ENCODE results near the gene PPTC7. TPM values are rescaled to one million over a fixed set of nuclear protein-coding genes. Genes with fewer than 3 reads are reported as not detected.

The PPTC7 gene
- total RNA-seq, 4 donors from 2014 or later, result 24.6 to 36.6 (median 29.1) TPM

DNA sequence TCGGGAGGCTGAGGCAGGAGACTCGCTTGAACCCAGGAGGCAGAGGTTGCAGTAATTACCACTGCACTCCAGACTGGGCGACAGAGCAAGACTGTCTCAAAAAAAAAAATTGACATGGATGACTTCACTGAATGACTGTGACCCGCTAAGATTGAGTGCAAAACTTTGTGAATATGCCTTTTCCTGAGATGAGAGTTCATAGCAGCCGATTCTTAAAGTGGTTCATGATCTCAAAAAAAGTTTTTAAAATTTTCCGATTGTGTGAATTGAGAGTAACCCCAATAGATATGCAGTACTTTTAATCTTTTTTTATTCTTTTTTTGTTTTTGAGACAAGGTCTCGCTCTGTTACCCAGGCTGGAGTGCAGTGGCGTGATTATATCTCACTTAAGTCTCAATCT is 32.1 kb upstream of the PPTC7 start:
- Histone ChIP-seq H3K9me3 (no peaks in the 10 kb centered on the region), H3K4me1 (peaks cover 15% of the 10 kb centered on the region), H3K27ac (no peak overlapping the region), H3K36me3 (peaks cover 3% of the 10 kb centered on the region), H3K4me3 (no peak overlapping the region), H3K27me3 (no peaks in the 10 kb centered on the region)
- no peak for DNase-seq (ENCODE audit: low spot score in 2 of 2)
- TF ChIP-seq POLR2AphosphoS5 (IDR thresholded peaks at IDR 0.05) (no peak), EP300 (IDR thresholded peaks at IDR 0.05) (no peak), POLR2A (IDR thresholded peaks at IDR 0.05) (no peak)
- TF ChIP-seq, protein P1, sequence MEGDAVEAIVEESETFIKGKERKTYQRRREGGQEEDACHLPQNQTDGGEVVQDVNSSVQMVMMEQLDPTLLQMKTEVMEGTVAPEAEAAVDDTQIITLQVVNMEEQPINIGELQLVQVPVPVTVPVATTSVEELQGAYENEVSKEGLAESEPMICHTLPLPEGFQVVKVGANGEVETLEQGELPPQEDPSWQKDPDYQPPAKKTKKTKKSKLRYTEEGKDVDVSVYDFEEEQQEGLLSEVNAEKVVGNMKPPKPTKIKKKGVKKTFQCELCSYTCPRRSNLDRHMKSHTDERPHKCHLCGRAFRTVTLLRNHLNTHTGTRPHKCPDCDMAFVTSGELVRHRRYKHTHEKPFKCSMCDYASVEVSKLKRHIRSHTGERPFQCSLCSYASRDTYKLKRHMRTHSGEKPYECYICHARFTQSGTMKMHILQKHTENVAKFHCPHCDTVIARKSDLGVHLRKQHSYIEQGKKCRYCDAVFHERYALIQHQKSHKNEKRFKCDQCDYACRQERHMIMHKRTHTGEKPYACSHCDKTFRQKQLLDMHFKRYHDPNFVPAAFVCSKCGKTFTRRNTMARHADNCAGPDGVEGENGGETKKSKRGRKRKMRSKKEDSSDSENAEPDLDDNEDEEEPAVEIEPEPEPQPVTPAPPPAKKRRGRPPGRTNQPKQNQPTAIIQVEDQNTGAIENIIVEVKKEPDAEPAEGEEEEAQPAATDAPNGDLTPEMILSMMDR (IDR thresholded peaks at IDR 0.05), result no peak
- 81% methylated on average over 8 of the region's 8 CpGs for WGBS

DNA sequence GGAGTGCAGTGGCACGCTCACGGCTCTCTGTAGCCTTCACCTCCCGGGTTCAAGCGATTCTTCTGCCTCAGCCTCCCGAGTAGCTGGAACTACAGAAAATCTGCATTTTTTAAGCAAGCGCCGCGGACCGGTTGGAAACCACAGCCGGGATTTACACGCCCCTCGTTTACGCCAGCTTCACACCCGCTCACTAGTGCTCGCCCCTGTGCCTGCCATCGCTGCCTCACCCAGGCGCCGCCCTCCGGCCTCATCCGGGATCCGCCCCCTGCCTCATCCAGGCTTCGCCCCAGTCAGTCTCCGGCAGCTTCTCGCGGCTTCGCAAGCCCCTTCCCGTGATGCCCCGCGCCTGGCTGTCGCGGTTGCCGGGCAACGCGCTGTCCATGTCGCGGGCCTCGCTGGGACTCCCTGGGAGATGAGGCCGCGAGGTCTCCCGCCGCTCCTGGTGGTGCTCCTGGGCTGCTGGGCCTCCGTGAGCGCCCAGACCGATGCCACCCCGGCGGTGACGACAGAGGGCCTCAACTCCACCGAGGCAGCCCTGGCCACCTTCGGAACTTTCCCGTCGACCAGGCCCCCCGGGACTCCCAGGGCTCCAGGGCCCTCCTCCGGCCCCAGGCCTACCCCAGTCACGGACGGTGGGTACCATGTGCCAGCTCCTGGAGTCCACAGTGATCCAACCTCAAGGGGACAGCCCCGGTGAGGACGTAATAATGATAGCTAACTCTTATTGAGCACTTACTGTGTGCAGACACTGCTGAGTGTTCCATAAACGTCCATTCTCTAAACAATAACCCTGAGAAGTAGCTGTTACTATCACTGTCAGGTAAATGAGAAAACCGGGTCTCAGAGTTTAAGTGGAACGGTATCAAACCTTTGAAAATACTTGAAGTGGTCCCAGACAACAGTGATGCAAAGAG is 30.9 kb upstream of the PPTC7 start, which contains the start of gene TCTN1:
TSS of gene TCTN1 (plus strand) at position 359 of the 914 bp plus-strand sequence. CDS start at position 413, 54 bp downstream.
- peaks cover 15% of the 10 kb centered on the region for H3K4me1 ChIP-seq
- TF ChIP-seq EP300 (IDR thresholded peaks at IDR 0.05), result peak; percentile 10
- peak in 1 of 2 donors; percentile 26 for TF ChIP-seq POLR2A (IDR thresholded peaks at IDR 0.05)
- TF ChIP-seq, protein P1 (IDR thresholded peaks at IDR 0.05), result no peak
- H3K9me3 ChIP-seq, result no peaks in the 10 kb centered on the region
- 3% methylated on average over 28 of the region's 60 CpGs for WGBS
- H3K27me3 ChIP-seq, result no peaks in the 10 kb centered on the region
- peaks cover 3% of the 10 kb centered on the region for H3K36me3 ChIP-seq
- H3K27ac ChIP-seq, result no peak within 1 kb of the TSS
- DNase-seq (ENCODE audit: low spot score in 2 of 2), result peak; percentile 97 to 98
- peak within 1 kb of the TSS; percentile 77 for H3K4me3 ChIP-seq

DNA sequence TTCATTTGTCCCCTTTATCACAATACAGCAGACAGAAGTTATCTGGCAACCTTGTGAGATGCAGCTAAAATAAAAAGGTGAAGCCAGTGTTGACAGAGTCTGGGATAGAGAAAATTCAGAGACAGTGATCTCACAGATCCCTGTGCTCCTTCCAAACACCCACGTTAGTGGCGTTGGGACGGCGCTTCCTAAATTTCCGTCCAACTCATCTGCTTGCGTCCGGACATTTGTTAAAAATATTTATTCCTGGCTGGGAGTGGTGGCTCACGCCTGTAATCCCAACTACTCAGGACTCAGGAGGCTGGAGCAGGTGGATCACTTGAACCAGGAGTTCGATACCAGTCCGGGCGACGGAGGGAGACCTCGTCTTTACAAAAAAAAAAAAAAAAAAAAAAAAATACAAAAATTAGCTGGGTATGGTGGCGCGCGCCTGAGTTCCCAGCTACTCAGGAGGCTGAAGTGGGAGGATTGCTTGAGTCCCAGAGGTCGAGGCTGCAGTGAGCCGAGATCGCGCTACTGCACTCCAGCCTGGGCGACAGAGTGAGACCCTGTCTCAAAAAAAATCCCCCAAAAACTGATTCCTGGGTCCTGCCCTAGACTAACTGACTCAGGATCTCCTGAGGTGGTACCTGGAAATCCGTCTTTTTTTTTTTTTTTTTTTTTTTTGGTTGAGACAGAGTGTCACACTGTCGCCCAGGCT is 30.1 kb upstream of the PPTC7 start:
- peaks cover 15% of the 10 kb centered on the region for H3K4me1 ChIP-seq
- WGBS, result 77% methylated on average over 23 of the region's 23 CpGs
- H3K9me3 ChIP-seq, result no peaks in the 10 kb centered on the region
- TF ChIP-seq, protein P1 (IDR thresholded peaks at IDR 0.05), result no peak
- H3K27me3 ChIP-seq, result no peaks in the 10 kb centered on the region
- peak overlapping the region; percentile 77 for H3K4me3 ChIP-seq
- no peak overlapping the region for H3K27ac ChIP-seq
- no peak for DNase-seq (ENCODE audit: low spot score in 2 of 2)
- H3K36me3 ChIP-seq, result peaks cover 3% of the 10 kb centered on the region

DNA sequence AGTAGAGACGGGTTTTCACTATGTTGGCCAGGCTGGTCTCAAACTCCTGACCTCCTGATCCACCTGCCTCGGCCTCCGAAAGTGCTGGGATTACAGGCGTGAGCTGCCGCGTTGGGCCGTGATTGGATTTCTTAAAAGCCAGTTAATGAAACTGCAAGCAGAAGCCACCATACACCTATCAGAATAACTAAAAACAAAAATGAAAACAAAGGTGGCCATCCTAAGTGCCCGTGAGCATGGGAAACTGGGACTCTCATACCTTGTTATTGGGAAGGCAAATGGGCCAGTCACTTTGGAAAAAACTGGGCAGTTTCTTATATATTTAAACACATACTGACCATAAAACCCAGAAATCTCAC is 23.1 kb upstream of the PPTC7 start:
- TF ChIP-seq, protein P1 (IDR thresholded peaks at IDR 0.05), result no peak
- TF ChIP-seq EP300 (IDR thresholded peaks at IDR 0.05), result no peak
- TF ChIP-seq POLR2AphosphoS5 (IDR thresholded peaks at IDR 0.05), result no peak
- no peak for TF ChIP-seq POLR2A (IDR thresholded peaks at IDR 0.05)
- Histone ChIP-seq H3K27ac (no peak overlapping the region), H3K36me3 (no peaks in the 10 kb centered on the region), H3K9me3 (no peaks in the 10 kb centered on the region), H3K4me3 (no peak overlapping the region), H3K27me3 (no peaks in the 10 kb centered on the region), H3K4me1 (no peaks in the 10 kb centered on the region)
- DNase-seq (ENCODE audit: low spot score in 2 of 2), result no peak
- 96% methylated on average over 8 of the region's 8 CpGs for WGBS
